NCI-H460 (cell line): ENCODE results near the gene MCAT. TPM values are rescaled to one million over a fixed set of nuclear protein-coding genes. Genes with fewer than 3 reads are reported as not detected.
"Not testable (repeated sequence)": the region's sequence is repeated elsewhere in the genome, so short reads cannot be mapped to it uniquely, and the experiment has no call there.

Source experiments
- DNase-seq: peaks from one replicate; pipeline ENCODE4 v3.0.0-alpha.2; 2016; ENCODE audit warnings: low read depth; ENCODE audit errors: extremely low read depth
- total RNA-seq: library from RNA; depleted of rRNA; stranded (reverse); fragments of >200 nt; shearing (Covaris generic); gene quantifications from 2 replicates; pipeline ENCODE4 v1.2.3, GENCODE V29; 2014

MCAT gene
- total RNA-seq, 1 experiment from 2014 or later = 13.3 TPM

GRCh38 chr22:43155789-43156188, 12.6 kb upstream of the MCAT start:
- DNase-seq = no peak

DNA sequence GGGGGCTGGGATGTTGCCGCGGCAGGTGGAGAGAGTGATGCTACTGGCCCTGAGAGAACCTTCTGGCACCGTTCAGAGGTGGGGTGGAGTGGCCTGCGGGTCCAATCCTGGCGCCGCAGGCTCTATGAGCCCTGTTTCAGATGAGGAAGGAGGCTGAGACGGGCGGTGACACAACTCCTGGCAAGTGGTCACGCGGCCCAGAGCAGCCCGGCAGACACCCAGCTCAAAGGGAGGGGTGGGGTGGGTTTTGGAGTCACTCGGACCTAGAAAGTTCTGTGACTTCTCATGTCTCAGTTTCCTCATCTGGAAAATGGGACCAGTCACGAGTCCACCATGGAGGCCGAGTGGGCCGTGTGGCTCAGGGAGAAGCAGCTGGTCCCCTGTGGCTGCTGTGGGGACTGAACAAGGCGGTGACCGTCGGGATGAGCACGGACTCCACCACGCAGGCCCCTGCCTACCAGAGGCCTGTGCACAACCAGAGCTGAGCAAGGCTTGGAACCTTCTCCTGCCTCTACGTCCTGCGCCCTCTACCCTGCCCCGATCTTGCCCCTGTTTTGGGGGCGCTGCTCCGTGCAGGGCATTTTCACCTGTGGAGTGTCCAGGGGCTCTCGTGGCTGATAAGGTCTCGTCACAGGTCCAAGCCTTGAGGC, 11.8 kb upstream of the MCAT start:
- no peak for DNase-seq

DNA sequence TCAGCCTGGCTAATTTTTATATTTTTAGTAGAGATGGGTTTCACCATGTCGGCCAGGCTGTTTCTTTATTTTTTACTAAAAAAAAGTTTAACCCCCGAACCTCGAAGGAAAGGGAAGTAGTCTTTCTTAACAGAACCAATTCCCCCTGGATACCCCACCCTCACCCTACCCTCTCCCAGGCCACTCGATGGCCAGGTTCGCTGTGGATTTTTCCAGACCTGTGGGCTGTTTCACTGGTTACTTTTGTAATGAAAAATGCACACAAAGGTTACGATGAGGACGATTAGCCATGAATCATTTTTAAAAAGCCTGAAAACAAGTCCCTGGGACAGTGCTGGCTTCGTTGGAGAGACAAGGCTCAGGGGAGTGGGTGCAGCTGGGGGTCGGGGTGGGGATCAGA, 10.7 kb upstream of the MCAT start:
- DNase-seq = no peak

DNA sequence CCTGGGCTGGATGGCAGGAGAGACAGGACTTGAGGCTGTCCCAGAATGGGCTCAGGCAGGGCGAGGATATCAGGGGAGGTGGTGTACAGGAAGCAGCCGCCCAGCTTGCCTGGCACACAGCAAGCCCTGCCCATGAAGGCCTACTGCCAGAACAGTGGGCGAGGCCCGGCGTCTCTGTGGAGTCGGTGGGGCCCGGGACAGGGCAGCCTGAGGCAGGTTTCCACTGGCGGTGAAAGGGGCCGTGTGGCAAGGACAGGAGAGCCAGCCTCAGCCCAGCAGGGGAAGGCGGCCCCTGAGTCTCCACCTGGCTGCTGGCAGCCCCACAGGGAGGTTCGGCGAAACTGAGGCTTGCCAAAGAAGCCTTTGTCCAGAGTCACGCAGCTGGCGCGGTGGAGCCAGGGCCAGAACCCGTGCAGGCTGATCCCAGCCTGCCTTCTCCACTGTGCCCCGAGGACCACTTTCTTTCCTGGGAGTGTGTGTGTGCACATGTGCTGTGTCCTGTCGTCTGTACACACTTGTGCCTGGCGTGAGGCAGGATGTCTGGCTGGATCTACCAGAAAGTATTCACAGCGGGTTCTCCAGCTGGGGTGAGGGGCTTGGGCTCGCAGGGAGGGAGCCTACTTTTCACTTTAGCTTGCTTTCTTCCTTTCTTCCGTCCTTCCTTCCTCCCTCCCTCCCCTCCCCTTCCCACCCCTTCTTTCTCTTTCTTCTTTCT, 9.3 kb upstream of the MCAT start:
- peak; percentile 47 for DNase-seq

- no peak for DNase-seq
Observed at GRCh38 chr22:43152003-43152356, 8.8 kb upstream of the MCAT start.

- peak; percentile 34 for DNase-seq
Observed at GRCh38 chr22:43151251-43152002, 8.2 kb upstream of the MCAT start, which contains the start of gene TSPO. TSS of gene TSPO (plus strand) at chr22:43151559. CDS start at chr22:43159239, 7,680 bp downstream.

DNA sequence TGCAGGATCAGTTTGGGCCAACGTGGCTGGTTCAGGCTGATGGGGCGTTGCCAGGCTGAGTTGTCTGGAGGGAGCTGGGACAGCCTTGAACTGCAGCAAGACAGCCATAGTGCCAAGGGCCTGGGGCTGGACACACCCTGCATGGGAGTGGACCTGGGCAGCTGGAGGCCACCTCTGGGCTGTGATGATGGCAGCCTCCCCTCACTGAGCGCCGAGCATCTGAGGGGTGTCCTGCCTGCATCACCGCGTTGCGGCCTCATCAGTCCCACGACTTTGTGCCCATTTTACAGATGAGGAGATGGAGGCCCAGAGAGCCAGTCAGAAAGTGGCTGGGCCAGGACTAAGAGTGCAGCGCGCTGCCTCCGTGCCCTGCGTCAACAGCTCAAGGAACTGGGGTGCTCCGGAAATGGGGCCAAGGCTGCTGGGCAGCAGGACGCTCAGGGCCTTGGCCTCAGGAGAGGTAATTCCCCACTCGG, 7.6 kb upstream of the MCAT start:
- DNase-seq = no peak

DNA sequence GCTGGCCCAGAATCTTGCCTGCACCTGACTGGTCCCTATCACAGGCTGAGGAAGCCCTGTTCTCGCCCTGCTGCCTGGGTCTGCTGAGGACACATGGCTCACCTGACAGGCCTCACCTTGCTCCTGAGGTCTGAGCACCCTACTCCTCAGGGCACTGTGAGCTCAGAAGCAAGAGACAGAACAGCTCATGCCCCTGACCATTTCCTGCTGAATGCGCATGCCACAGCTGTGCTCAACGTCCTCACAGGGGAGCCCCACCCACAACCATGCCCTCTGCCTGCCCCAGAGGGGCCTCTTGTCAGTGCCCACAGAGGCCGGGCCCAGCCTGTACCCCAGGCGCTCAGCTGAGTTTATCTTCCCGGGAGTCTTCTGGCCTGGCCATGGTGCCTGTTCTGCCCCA, 5.4 kb upstream of the MCAT start:
- no peak for DNase-seq

GRCh38 chr22:43147821-43148220, 4.6 kb upstream of the MCAT start:
- DNase-seq = no peak

GRCh38 chr22:43146332-43146731, 3.1 kb upstream of the MCAT start:
- not testable (repeated sequence) for DNase-seq

DNA sequence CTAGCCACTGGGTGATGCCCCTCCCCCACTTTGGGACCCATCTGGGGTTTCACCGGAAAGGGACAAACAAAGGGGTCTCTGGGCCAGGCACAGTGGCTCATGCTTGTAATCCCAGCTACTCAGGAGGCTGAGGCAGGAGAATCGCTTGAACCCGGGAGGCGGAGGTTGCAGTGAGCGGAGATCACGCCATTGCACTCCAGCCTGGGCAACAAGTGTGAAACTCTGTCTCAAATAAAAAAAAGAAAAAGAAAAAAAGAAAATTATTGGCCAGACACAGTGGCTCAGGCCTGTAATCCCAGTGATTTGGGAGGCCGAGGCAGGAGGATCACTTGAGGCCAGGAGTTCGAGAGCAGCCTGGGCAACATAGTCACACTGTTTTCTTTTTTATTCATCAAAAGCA, 2.2 kb upstream of the MCAT start:
- not testable (repeated sequence) for DNase-seq

- DNase-seq = no peak
Observed at GRCh38 chr22:43144949-43145348, 1.8 kb upstream of the MCAT start.

- DNase-seq = no peak
Observed at GRCh38 chr22:43136801-43137200, 6.4 kb downstream of the MCAT start.

DNA sequence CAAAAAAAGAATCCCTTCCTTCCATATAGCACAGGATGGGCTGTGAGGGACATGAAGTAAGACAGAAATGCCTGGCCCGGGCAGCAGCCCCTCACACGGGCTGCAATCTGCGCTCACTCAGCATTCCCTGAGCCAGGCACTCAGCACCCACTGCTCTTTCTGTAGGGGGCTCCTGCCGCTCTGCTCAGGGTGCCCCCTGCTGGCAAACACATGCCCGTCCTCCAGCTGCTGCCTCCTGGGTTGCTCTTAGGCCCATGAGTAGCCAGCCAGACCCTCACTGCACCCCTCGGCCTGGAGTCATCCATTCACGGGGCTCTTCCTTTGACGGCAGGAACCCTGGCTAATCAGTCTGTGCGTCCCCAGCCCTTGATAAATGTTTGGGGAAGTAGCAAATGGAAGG, 6.9 kb downstream of the MCAT start:
- DNase-seq = no peak

DNA sequence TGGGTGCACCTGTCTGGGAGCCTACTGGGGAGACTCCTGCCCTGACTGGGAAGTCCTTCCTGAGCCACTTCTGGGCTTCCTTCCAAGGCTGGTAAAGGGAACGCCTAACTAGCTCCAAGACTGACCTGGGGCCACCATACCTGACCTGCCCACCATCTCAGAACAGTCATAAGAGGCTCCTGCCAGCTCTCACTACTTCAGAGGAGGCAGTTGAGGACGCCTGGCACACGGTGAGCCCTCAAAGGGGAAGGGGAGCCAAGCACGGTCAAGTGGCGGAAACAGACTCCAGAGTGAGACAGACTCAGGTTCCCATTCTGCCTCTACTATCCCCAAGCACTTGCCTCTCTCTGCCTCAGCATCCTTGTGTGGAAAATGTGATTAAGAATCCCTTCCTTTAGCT, 7.6 kb downstream of the MCAT start:
- no peak for DNase-seq

DNA sequence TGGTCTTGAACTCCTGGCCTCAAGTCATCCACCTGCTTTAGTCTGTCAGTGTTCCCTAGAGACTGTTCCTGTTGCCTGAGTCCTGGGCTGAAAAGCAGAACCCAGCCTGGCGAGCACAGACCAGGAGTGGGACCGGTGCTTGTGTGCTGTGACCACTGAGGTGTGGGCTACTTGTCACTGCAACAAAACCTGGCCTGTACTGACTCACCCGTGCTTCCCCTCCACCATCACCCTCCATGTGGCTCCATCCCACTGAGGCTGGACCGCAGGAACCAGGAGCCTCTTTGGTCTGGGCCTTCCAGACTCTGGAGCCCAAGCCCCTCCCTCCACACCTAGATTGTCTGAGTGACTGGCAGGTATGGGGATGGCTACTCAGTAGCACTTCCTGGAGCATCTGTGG, 8.6 kb downstream of the MCAT start:
- DNase-seq = no peak

- DNase-seq = no peak
Observed at GRCh38 chr22:43133401-43133800, 9.8 kb downstream of the MCAT start.

DNA sequence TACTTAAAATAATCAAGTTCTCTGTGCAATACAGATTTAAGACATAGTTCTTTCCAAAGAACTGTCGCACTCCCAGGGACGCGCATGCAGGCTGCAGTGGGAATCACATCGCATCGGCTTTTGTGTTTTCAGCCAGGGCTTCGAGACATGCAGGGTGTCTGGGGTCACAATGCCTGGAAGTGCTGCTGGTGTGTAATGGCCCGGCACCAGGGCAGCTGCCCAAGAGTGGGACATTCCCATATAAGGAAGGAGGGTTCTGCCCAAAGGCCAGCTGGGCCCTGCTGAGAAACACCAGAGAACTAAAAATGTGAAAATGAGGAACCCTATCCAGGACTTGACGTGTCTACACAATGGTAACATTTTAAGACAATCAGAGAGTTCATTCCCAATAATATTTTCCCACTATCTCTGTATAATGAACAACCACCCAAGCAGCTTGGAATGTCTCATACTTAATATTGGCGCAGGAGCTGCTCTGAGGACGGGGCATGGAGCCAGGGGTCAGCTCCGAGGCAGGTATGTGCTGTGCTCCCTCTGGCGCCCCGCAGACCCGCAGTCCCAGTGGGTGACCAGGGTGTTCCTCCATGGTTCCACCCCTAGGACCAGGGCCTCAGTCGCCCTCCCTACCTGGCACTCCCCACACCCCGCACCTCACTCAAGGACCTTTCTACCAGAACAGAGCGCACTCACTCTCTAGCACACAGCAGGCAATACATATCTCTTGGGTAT, 11.3 kb downstream of the MCAT start:
- DNase-seq = no peak

GRCh38 chr22:43129426-43130425, 13.5 kb downstream of the MCAT start:
- no peak for DNase-seq

- DNase-seq = no peak
Observed at GRCh38 chr22:43128928-43129424, 14.2 kb downstream of the MCAT start.
